Activated CD8-positive, alpha-beta T cell treated with anti-CD3 and anti-CD28 coated beads for 36 hours (primary cell): Measurements from ENCODE around the gene DNAJC21. TPM values are rescaled to one million over a fixed set of nuclear protein-coding genes. Genes with fewer than 3 reads are reported as not detected.

Source experiments
- ATAC-seq: fragments of 200-7000 bp; cut with Tn5 transposase; one replicate; pipeline ENCODE4 v1.10.0; 2021; ENCODE audit warnings: mild to moderate bottlenecking, moderate library complexity
- CTCF ChIA-PET: fragments of 350-600 bp; sonication (Branson Sonifier 250); formaldehyde crosslinking; loops from one replicate; lab custom pipeline; 2021; ENCODE audit warnings: antibody characterized with exemption; lab: Charles Lee
- POLR2A ChIA-PET: fragments of 350-600 bp; sonication (Branson Sonifier 250); formaldehyde crosslinking; loops from one replicate; lab custom pipeline; 2021; ENCODE audit warnings: antibody characterized with exemption; lab: Charles Lee
- DNase-seq: peaks from one replicate; pipeline ENCODE4 v3.0.0-alpha.2; 2020
- H3K27ac Mint-ChIP-seq: one replicate; pipeline ENCODE4 v1.8.0; 2021; ENCODE audit warnings: mild to moderate bottlenecking, mixed read lengths
- H3K27me3 Mint-ChIP-seq: one replicate; pipeline ENCODE4 v1.8.0; 2021; ENCODE audit warnings: mixed read lengths
- H3K36me3 Mint-ChIP-seq: one replicate; pipeline ENCODE4 v1.8.0; 2021; ENCODE audit warnings: low read depth, mixed read lengths
- H3K4me1 Mint-ChIP-seq: one replicate; pipeline ENCODE4 v1.8.0; 2021; ENCODE audit warnings: low read depth, mixed read lengths
- H3K4me3 Mint-ChIP-seq: one replicate; pipeline ENCODE4 v1.8.0; 2021; ENCODE audit warnings: mild to moderate bottlenecking, moderate library complexity, mixed read lengths
- H3K9me3 Mint-ChIP-seq: one replicate; pipeline ENCODE4 v1.8.0; 2021; ENCODE audit warnings: mixed read lengths
- CTCF ChIP-seq: fragments of 200-600 bp; IDR thresholded peaks from one replicate; pipeline ENCODE4 v1.8.0; 2022; ENCODE audit warnings: antibody characterized with exemption, mild to moderate bottlenecking
- intact Hi-C: fragments of 100-400 bp; cut with micrococcal nuclease; formaldehyde crosslinking; loops from one replicate; pipeline ENCODE4 v1.10.0; 2022
- total RNA-seq, 2 experiments: library from RNA; stranded (reverse); gene quantifications; one replicate each; pipeline ENCODE4 v1.2.3, GENCODE V29; 2021

DNAJC21 gene
- total RNA-seq, 2 experiments from 2014 or later, result 48.3 to 51.8 TPM

- Mint-ChIP-seq H3K27ac (no peak overlapping the region), H3K4me1 (no peaks in the 10 kb centered on the region), H3K9me3 (no peaks in the 10 kb centered on the region), H3K27me3 (no peaks in the 10 kb centered on the region), H3K36me3 (peaks cover 17% of the 10 kb centered on the region), H3K4me3 (no peak overlapping the region)
- TF ChIP-seq CTCF, result no peak
- no peak for ATAC-seq
- POLR2A ChIA-PET, result interaction anchor here (1.0 kb wide), 1 partner anchor 380 kb away, joined by 3 read pairs; no protein-coding TSS in a partner anchor
- no peak for DNase-seq
- CTCF ChIA-PET, result interaction anchor here (0.6 to 2.0 kb wide), 5 partner anchors 10 to 429 kb away, joined by 3 to 11 read pairs (median 5); no protein-coding TSS in a partner anchor
- intact Hi-C loops, result no loop called here
Observed at GRCh38 chr5:34903260-34903659, 26.1 kb upstream of the DNAJC21 start.

- no peak overlapping the region for H3K27ac Mint-ChIP-seq
- no peak overlapping the region for H3K4me3 Mint-ChIP-seq
- ChIA-PET CTCF (interaction anchor here (1.1 to 3.4 kb wide), 4 partner anchors 8 to 420 kb away, joined by 4 to 12 read pairs (median 6); no protein-coding TSS in a partner anchor), POLR2A (interaction anchor here (1.3 to 1.7 kb wide), 2 partner anchors 9 to 11 kb away, joined by 5 to 6 read pairs; partner anchors contain the start of genes BRIX1 and RAD1)
- H3K27me3 Mint-ChIP-seq, result no peaks in the 10 kb centered on the region
- peaks cover 4% of the 10 kb centered on the region for H3K4me1 Mint-ChIP-seq
- peaks cover 34% of the 10 kb centered on the region for H3K36me3 Mint-ChIP-seq
- H3K9me3 Mint-ChIP-seq, result no peaks in the 10 kb centered on the region
- DNase-seq, result no peak
- no peak for TF ChIP-seq CTCF
- ATAC-seq, result no peak
- intact Hi-C loops, result no loop called here
Observed at GRCh38 chr5:34905564-34905963, 23.8 kb upstream of the DNAJC21 start.

GRCh38 chr5:34913072-34913471 lies 16.3 kb upstream of the DNAJC21 start:
- H3K9me3 Mint-ChIP-seq, result no peaks in the 10 kb centered on the region
- H3K27ac Mint-ChIP-seq, result no peak overlapping the region
- ChIA-PET CTCF (interaction anchor here (0.7 to 1.0 kb wide), 2 partner anchors 21 to 144 kb away, joined by 3 read pairs; no protein-coding TSS in a partner anchor), POLR2A (interaction anchor here (1.2 to 2.5 kb wide), 2 partner anchors 17 to 20 kb away, joined by 3 to 5 read pairs; partner anchors contain the start of gene DNAJC21)
- ATAC-seq (no peak), DNase-seq (no peak)
- H3K27me3 Mint-ChIP-seq, result no peaks in the 10 kb centered on the region
- TF ChIP-seq CTCF, result no peak
- H3K36me3 Mint-ChIP-seq, result peaks cover 62% of the 10 kb centered on the region
- H3K4me3 Mint-ChIP-seq, result no peak overlapping the region
- H3K4me1 Mint-ChIP-seq, result peaks cover 28% of the 10 kb centered on the region
- intact Hi-C loops, result no loop called here

GRCh38 chr5:34914671-34915138 lies 14.7 kb upstream of the DNAJC21 start:
- no peak for TF ChIP-seq CTCF
- Mint-ChIP-seq H3K27me3 (no peaks in the 10 kb centered on the region), H3K36me3 (peaks cover 57% of the 10 kb centered on the region), H3K9me3 (no peaks in the 10 kb centered on the region), H3K4me1 (peaks cover 30% of the 10 kb centered on the region), H3K27ac (no peak overlapping the region), H3K4me3 (no peak overlapping the region)
- intact Hi-C loops, result no loop called here
- ATAC-seq (peak; percentile 1), DNase-seq (peak; percentile 12)
- ChIA-PET CTCF (interaction anchor here (0.6 to 2.7 kb wide), 6 partner anchors 9 to 428 kb away, joined by 3 to 13 read pairs (median 6); partner anchors contain the start of gene DNAJC21), POLR2A (interaction anchor here (0.6 to 4.4 kb wide), 12 partner anchors 8 to 919 kb away, joined by 3 to 70 read pairs (median 4); partner anchors contain the start of genes DNAJC21 and TTC23L)
